GM18870 (cell line): ENCODE measurements around the gene PARP12.
A peak's percentile ranks its signal among the peaks of the same experiment; 100 is the strongest.

Source experiments
- ATAC-seq: cut with Tn5 transposase; IDR thresholded peaks from one replicate; pipeline ENCODE4 v1.9.1; 2021; ENCODE audit warnings: moderate library complexity; ENCODE audit not compliant: unreplicated experiment

The PARP12 gene

GRCh38 chr7:140060243-140060630, 2.5 kb downstream of the PARP12 start:
- no peak for ATAC-seq

GRCh38 chr7:140059273-140060242, 3.2 kb downstream of the PARP12 start:
- no peak for ATAC-seq

GRCh38 chr7:140058517-140058916, 4.2 kb downstream of the PARP12 start:
- no peak for ATAC-seq

GRCh38 chr7:140057143-140057535, 5.6 kb downstream of the PARP12 start:
- ATAC-seq: no peak

GRCh38 chr7:140056431-140057142, 6.2 kb downstream of the PARP12 start:
- no peak for ATAC-seq

GRCh38 chr7:140055833-140056232, 6.9 kb downstream of the PARP12 start:
- ATAC-seq: no peak

- no peak for ATAC-seq
Measured at GRCh38 chr7:140054751-140055150, 8.0 kb downstream of the PARP12 start.

- peak; percentile 87 for ATAC-seq
Measured at GRCh38 chr7:140053812-140054539, 8.8 kb downstream of the PARP12 start.

- ATAC-seq: no peak
Measured at GRCh38 chr7:140051820-140052219, 10.9 kb downstream of the PARP12 start.

GRCh38 chr7:140050100-140050499, 12.7 kb downstream of the PARP12 start:
- ATAC-seq: no peak

GRCh38 chr7:140049339-140050024, 13.3 kb downstream of the PARP12 start:
- ATAC-seq: no peak

GRCh38 chr7:140048989-140049338, 13.8 kb downstream of the PARP12 start:
- no peak for ATAC-seq

- ATAC-seq: no peak
Measured at GRCh38 chr7:140048138-140048537, 14.6 kb downstream of the PARP12 start.

- no peak for ATAC-seq
Measured at GRCh38 chr7:140047197-140047596, 15.6 kb downstream of the PARP12 start.

- ATAC-seq: no peak
Measured at GRCh38 chr7:140045697-140046096, 17.1 kb downstream of the PARP12 start.

GRCh38 chr7:140044251-140044650, 18.5 kb downstream of the PARP12 start:
- no peak for ATAC-seq

GRCh38 chr7:140042386-140042670, 20.4 kb downstream of the PARP12 start:
- ATAC-seq: no peak

GRCh38 chr7:140041659-140042385, 20.9 kb downstream of the PARP12 start:
- ATAC-seq: no peak

- no peak for ATAC-seq
Measured at GRCh38 chr7:140039896-140040295, 22.9 kb downstream of the PARP12 start.

GRCh38 chr7:140039066-140039465, 23.7 kb downstream of the PARP12 start:
- no peak for ATAC-seq
